Osteocyte (in vitro differentiated cells): Measurements from ENCODE around the gene HSD17B14. TPM values are rescaled to one million over a fixed set of nuclear protein-coding genes. Genes with fewer than 3 reads are reported as not detected.
"Not testable (repeated sequence)": the region's sequence is repeated elsewhere in the genome, so short reads cannot be mapped to it uniquely, and the experiment has no call there.

ENCODE experiments used
- DNase-seq: peaks from one replicate; pipeline ENCODE4 v3.0.0; 2021; ENCODE audit warnings: mixed read lengths; ENCODE audit not compliant: unreplicated experiment; ENCODE audit errors: extremely low spot score
- H3K27ac Mint-ChIP-seq: one replicate; pipeline ENCODE4 v1.8.0; 2021; ENCODE audit warnings: mild to moderate bottlenecking, mixed read lengths; ENCODE audit not compliant: unreplicated experiment
- H3K27me3 Mint-ChIP-seq: one replicate; pipeline ENCODE4 v1.8.0; 2021; ENCODE audit warnings: mixed read lengths; ENCODE audit not compliant: unreplicated experiment
- H3K36me3 Mint-ChIP-seq: one replicate; pipeline ENCODE4 v1.8.0; 2021; ENCODE audit warnings: mixed read lengths; ENCODE audit not compliant: unreplicated experiment
- H3K4me1 Mint-ChIP-seq: one replicate; pipeline ENCODE4 v1.8.0; 2021; ENCODE audit warnings: mixed read lengths; ENCODE audit not compliant: unreplicated experiment
- H3K4me3 Mint-ChIP-seq: one replicate; pipeline ENCODE4 v1.8.0; 2021; ENCODE audit warnings: mild to moderate bottlenecking, moderate library complexity, mixed read lengths; ENCODE audit not compliant: unreplicated experiment
- H3K9me3 Mint-ChIP-seq: one replicate; pipeline ENCODE4 v1.8.0; 2021; ENCODE audit warnings: mixed read lengths; ENCODE audit not compliant: unreplicated experiment
- CTCF ChIP-seq: fragments of 200-600 bp; sonication (generic); IDR thresholded peaks from 2 replicates; pipeline ENCODE4 v1.5.0; 2021; ENCODE audit warnings: antibody characterized with exemption, mild to moderate bottlenecking, moderate library complexity
- total RNA-seq: library from RNA; stranded (reverse); gene quantifications from 2 replicates; pipeline ENCODE4 v1.2.1, GENCODE V29; 2021

HSD17B14 gene
- total RNA-seq, 1 donor from 2014 or later: 23.9 TPM

- Mint-ChIP-seq H3K9me3 (no peaks in the 10 kb centered on the region), H3K27me3 (no peaks in the 10 kb centered on the region), H3K4me3 (no peak overlapping the region), H3K27ac (peak overlapping the region; percentile 44), H3K4me1 (peaks cover 28% of the 10 kb centered on the region), H3K36me3 (peaks cover 37% of the 10 kb centered on the region)
- DNase-seq: no peak
- no peak for TF ChIP-seq CTCF
Observed at GRCh38 chr19:48878196-48879024, 42.1 kb upstream of the HSD17B14 start.

GRCh38 chr19:48877855-48878195 lies 41.5 kb upstream of the HSD17B14 start:
- no peak overlapping the region for H3K4me3 Mint-ChIP-seq
- H3K27ac Mint-ChIP-seq: peak overlapping the region; percentile 44
- H3K27me3 Mint-ChIP-seq: no peaks in the 10 kb centered on the region
- TF ChIP-seq CTCF: no peak
- H3K4me1 Mint-ChIP-seq: peaks cover 31% of the 10 kb centered on the region
- DNase-seq: no peak
- H3K9me3 Mint-ChIP-seq: no peaks in the 10 kb centered on the region
- peaks cover 42% of the 10 kb centered on the region for H3K36me3 Mint-ChIP-seq

GRCh38 chr19:48876043-48876981 lies 40.0 kb upstream of the HSD17B14 start:
- DNase-seq, H3K9me3 Mint-ChIP-seq, H3K27me3 Mint-ChIP-seq: not testable (repeated sequence)
- Mint-ChIP-seq H3K36me3 (peaks cover 44% of the 10 kb centered on the region), H3K4me3 (peak overlapping the region; percentile 97), H3K27ac (peak overlapping the region; percentile 100), H3K4me1 (peaks cover 34% of the 10 kb centered on the region)

- Mint-ChIP-seq H3K36me3 (peaks cover 44% of the 10 kb centered on the region), H3K27me3 (no peaks in the 10 kb centered on the region), H3K4me3 (peak overlapping the region; percentile 97), H3K9me3 (no peaks in the 10 kb centered on the region), H3K4me1 (peaks cover 34% of the 10 kb centered on the region), H3K27ac (peak overlapping the region; percentile 100)
- DNase-seq: no peak
- TF ChIP-seq CTCF: no peak
Observed at GRCh38 chr19:48874303-48875135, 38.2 kb upstream of the HSD17B14 start.
